Measurements from ENCODE around the gene MAN2C1.
"Not testable (repeated sequence)": the region's sequence is repeated elsewhere in the genome, so short reads cannot be mapped to it uniquely, and the experiment has no call there.

MAN2C1 gene

GRCh38 chr15:75350601-75351361 lies 17.6 kb downstream of the MAN2C1 start:
- 0 out of 2 replicates have a peak, but pooled peaks have one; percentile 30 for TF ChIP-seq POLR2A (IDR thresholded peaks at IDR 0.05; ENCODE audit: low read depth, low read length)
- no peak for TF ChIP-seq POLR2AphosphoS5 (IDR thresholded peaks at IDR 0.05; ENCODE audit: low read depth, low read length)
- no peak for FAIRE-seq

DNA sequence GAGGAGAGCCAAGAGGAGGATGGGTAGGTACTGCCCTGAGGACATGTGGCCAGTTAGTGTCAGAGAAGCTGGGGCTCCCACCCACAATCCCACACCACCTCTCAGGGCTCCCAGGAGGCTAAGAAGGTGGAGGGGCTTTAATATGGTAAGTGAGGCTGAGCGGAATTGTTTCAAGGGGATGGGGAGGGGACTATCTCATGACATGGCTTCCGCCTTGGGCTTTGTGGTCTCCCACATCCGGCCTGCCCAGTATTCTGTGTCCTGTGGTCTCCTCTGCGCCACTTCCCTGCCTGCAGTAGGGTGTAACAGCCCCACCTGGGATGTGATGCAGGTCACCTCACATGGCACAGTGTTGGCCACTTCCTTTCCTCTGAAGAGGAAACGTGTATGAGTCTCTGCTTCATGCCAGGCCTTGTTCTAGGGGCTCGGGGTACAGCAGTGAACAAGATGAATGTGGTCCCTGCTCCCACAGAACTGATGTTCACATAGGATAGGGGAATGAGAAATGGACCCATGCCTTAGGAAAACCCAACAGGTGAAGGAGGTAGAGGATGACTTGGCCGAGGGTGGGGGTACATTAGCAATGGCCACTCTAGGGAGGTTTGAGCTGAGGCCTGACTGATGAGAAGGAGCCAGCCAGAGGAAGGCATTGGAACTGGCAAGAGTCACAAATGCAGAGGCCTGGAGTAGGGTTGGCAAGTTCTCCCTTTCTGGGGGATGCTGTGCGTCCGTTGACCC lies 18.4 kb downstream of the MAN2C1 start:
- DNase-seq (ENCODE audit: insufficient read length): no peak
- TF ChIP-seq POLR2AphosphoS5 (IDR thresholded peaks at IDR 0.05; ENCODE audit: low read depth, low read length) (no peak), TAF1 (IDR thresholded peaks at IDR 0.05; ENCODE audit: borderline replicate concordance, low read depth, low read length) (no peak), POLR2A (IDR thresholded peaks at IDR 0.05; ENCODE audit: low read depth, low read length) (no peak)
- FAIRE-seq: peak; percentile 94

More at GRCh38 chr15:75350601-75351361, 17.6 kb downstream of the MAN2C1 start:
- DNase-seq (ENCODE audit: insufficient read length): no peak

GRCh38 chr15:75349351-75349669 lies 19.1 kb downstream of the MAN2C1 start:
- FAIRE-seq: not testable (repeated sequence)

DNA sequence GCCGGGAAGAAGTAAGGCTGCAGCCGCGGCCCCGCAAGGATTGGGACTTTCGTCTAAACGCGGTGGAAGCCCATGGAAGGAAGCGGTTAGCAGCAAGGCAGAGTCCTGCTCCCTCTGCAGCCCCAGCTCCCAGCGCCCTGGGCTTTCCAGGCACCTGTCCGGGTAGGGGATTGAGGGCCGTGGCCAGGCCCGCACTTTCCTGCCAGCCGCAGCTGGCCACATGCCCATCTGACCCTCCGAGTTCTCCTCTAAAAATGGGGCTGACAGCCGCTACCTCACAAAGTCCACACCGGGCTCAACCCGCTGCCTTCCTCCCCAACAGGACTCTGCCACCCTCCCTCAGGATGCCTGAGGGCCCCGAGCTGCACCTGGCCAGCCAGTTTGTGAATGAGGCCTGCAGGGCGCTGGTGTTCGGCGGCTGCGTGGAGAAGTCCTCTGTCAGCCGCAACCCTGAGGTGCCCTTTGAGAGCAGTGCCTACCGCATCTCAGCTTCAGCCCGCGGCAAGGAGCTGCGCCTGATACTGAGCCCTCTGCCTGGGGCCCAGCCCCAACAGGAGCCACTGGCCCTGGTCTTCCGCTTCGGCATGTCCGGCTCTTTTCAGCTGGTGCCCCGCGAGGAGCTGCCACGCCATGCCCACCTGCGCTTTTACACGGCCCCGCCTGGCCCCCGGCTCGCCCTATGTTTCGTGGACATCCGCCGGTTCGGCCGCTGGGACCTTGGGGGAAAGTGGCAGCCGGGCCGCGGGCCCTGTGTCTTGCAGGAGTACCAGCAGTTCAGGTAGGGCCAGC lies 19.7 kb downstream of the MAN2C1 start:
- no peak; the same call in 1 of the 2 replicates for TF ChIP-seq POLR2A (IDR thresholded peaks at IDR 0.05; ENCODE audit: low read depth, low read length)
- no peak for TF ChIP-seq TAF1 (IDR thresholded peaks at IDR 0.05; ENCODE audit: borderline replicate concordance, low read depth, low read length)
- TF ChIP-seq POLR2AphosphoS5 (IDR thresholded peaks at IDR 0.05; ENCODE audit: low read depth, low read length): no peak
- FAIRE-seq: peak; percentile 30
- DNase-seq (ENCODE audit: insufficient read length): no peak

More at GRCh38 chr15:75349351-75349669, 19.1 kb downstream of the MAN2C1 start:
- not testable (repeated sequence) for DNase-seq (ENCODE audit: insufficient read length)

DNA sequence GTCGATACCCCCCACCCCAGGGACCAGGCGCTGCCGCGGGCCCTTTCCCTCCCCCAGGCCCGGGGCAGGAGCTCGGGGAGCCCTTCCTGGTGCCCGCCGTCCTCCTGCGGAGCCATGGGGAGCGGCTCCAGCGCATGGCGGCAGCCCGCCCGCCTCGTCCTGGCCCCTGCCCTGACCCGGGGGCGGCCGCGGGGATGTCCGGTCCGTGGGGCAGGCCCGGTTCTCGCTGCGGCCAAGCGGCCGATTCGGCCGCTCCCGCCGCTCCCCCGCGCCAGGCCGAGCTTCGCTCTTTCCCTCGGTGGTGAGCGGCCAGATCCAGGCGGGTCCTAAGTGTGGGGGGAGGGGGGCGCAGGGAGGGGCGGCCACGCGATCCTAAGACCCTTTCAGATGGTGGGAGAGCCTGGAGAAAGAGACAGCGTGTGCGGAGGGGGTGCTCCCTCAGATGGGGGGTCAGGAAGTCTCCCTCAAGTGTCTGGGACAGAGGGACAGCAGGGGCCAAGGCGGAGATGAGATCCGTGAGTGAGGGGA lies 20.3 kb downstream of the MAN2C1 start:
- FAIRE-seq: no peak
- TF ChIP-seq POLR2AphosphoS5 (IDR thresholded peaks at IDR 0.05; ENCODE audit: low read depth, low read length): no peak
- no peak for TF ChIP-seq POLR2A (IDR thresholded peaks at IDR 0.05; ENCODE audit: low read depth, low read length)
- TF ChIP-seq TAF1 (IDR thresholded peaks at IDR 0.05; ENCODE audit: borderline replicate concordance, low read depth, low read length): no peak
- no peak for DNase-seq (ENCODE audit: insufficient read length)

GRCh38 chr15:75347222-75348033 lies 21.0 kb downstream of the MAN2C1 start:
- peak; percentile 89 for FAIRE-seq
- TF ChIP-seq TAF1 (IDR thresholded peaks at IDR 0.05; ENCODE audit: borderline replicate concordance, low read depth, low read length) (no peak), POLR2A (IDR thresholded peaks at IDR 0.05; ENCODE audit: low read depth, low read length) (peak; percentile 18; the same call in 1 of the 2 replicates), POLR2AphosphoS5 (IDR thresholded peaks at IDR 0.05; ENCODE audit: low read depth, low read length) (no peak)
- DNase-seq (ENCODE audit: insufficient read length): no peak

GRCh38 chr15:75346796-75347221 lies 21.6 kb downstream of the MAN2C1 start, which contains the start of gene NEIL1:
Gene NEIL1 (plus strand): TSS chr15:75347039. CDS start chr15:75348906, 1,867 bp downstream.
- FAIRE-seq: no peak
- no peak for DNase-seq (ENCODE audit: insufficient read length)
- TF ChIP-seq POLR2A (IDR thresholded peaks at IDR 0.05; ENCODE audit: low read depth, low read length) (no peak), TAF1 (IDR thresholded peaks at IDR 0.05; ENCODE audit: borderline replicate concordance, low read depth, low read length) (no peak), POLR2AphosphoS5 (IDR thresholded peaks at IDR 0.05; ENCODE audit: low read depth, low read length) (no peak)

DNA sequence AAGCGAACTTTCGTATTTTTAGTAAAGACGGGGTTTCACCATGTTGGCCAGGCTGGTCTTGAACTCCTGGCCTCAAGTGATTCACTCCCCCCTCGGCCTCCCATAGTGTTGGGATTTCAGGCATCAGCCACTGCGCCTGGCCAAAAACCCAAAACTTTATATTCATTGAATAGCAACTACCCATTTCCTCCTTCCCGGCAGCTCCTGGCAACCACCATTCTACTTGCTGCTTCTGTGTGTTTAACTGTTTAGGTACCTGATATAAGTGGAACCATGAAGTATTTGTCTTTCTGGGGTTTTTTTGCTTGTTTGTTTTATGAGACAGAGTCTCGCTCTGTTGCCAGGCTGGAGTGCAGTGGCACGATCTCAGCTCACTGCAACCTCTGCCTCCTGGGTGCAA lies 24.5 kb downstream of the MAN2C1 start:
- not testable (repeated sequence) for FAIRE-seq; DNase-seq (ENCODE audit: insufficient read length)

GRCh38 chr15:75342221-75342620 lies 26.2 kb downstream of the MAN2C1 start:
- DNase-seq (ENCODE audit: insufficient read length) (no peak), FAIRE-seq (no peak)
- no peak for TF ChIP-seq POLR2A (IDR thresholded peaks at IDR 0.05; ENCODE audit: low read depth, low read length)

GRCh38 chr15:75339531-75340240 lies 28.7 kb downstream of the MAN2C1 start:
- TF ChIP-seq POLR2AphosphoS5 (IDR thresholded peaks at IDR 0.05; ENCODE audit: low read depth, low read length) (no peak), TAF1 (IDR thresholded peaks at IDR 0.05; ENCODE audit: borderline replicate concordance, low read depth, low read length) (no peak), POLR2A (IDR thresholded peaks at IDR 0.05; ENCODE audit: low read depth, low read length) (no peak)
- FAIRE-seq (no peak), DNase-seq (ENCODE audit: insufficient read length) (no peak)

Data from GM12892 (cell line).